Mucosa of stomach (tissue), 1 donor: ENCODE results near the gene SMURF1.

Experiments used
- H3K27me3 ChIP-seq: one replicate; pipeline ENCODE4 v1.7.0; 2013; ENCODE audit warnings: mild to moderate bottlenecking, low read length; ENCODE audit not compliant: control insufficient read depth, insufficient read depth
- H3K36me3 ChIP-seq: one replicate; pipeline ENCODE4 v1.7.0; 2013; ENCODE audit warnings: low read length; ENCODE audit not compliant: control insufficient read depth, insufficient read depth
- H3K4me1 ChIP-seq: one replicate; pipeline ENCODE4 v1.7.0; 2013; ENCODE audit warnings: mild to moderate bottlenecking, low read length; ENCODE audit not compliant: control insufficient read depth, insufficient read depth
- H3K4me3 ChIP-seq: one replicate; pipeline ENCODE4 v1.7.0; 2013; ENCODE audit warnings: low read length
- H3K9ac ChIP-seq: one replicate; pipeline ENCODE4 v1.7.0; 2013; ENCODE audit warnings: mild to moderate bottlenecking, low read length, moderate library complexity
- H3K9me3 ChIP-seq: one replicate; pipeline ENCODE4 v1.7.0; 2013; ENCODE audit warnings: mild to moderate bottlenecking, low read length, moderate library complexity; ENCODE audit not compliant: control insufficient read depth
- donor health status: Pancreatic carcinoma.

The SMURF1 gene

GRCh38 chr7:99010281-99010680, 133.6 kb downstream of the SMURF1 start:
- no peaks in the 10 kb centered on the region for H3K9me3 ChIP-seq
- peaks cover 25% of the 10 kb centered on the region for H3K36me3 ChIP-seq
- no peak overlapping the region for H3K9ac ChIP-seq
- no peaks in the 10 kb centered on the region for H3K4me1 ChIP-seq
- no peak overlapping the region for H3K4me3 ChIP-seq
- no peaks in the 10 kb centered on the region for H3K27me3 ChIP-seq

GRCh38 chr7:99008921-99009530, 134.9 kb downstream of the SMURF1 start:
- H3K4me3 ChIP-seq: no peak overlapping the region
- no peak overlapping the region for H3K9ac ChIP-seq
- H3K9me3 ChIP-seq: no peaks in the 10 kb centered on the region
- no peaks in the 10 kb centered on the region for H3K4me1 ChIP-seq
- H3K36me3 ChIP-seq: peaks cover 25% of the 10 kb centered on the region
- H3K27me3 ChIP-seq: no peaks in the 10 kb centered on the region

- Histone ChIP-seq H3K9me3 (no peaks in the 10 kb centered on the region), H3K36me3 (peaks cover 25% of the 10 kb centered on the region), H3K4me3 (no peak overlapping the region), H3K4me1 (no peaks in the 10 kb centered on the region), H3K27me3 (no peaks in the 10 kb centered on the region), H3K9ac (no peak overlapping the region)
Observed at GRCh38 chr7:99008181-99008631, 135.7 kb downstream of the SMURF1 start.

GRCh38 chr7:99006739-99007424, 137.0 kb downstream of the SMURF1 start:
- no peaks in the 10 kb centered on the region for H3K27me3 ChIP-seq
- no peaks in the 10 kb centered on the region for H3K9me3 ChIP-seq
- peaks cover 17% of the 10 kb centered on the region for H3K36me3 ChIP-seq
- no peaks in the 10 kb centered on the region for H3K4me1 ChIP-seq
- no peak overlapping the region for H3K4me3 ChIP-seq
- no peak overlapping the region for H3K9ac ChIP-seq

- Histone ChIP-seq H3K36me3 (peaks cover 10% of the 10 kb centered on the region), H3K9me3 (no peaks in the 10 kb centered on the region), H3K27me3 (no peaks in the 10 kb centered on the region), H3K4me1 (no peaks in the 10 kb centered on the region), H3K4me3 (no peak overlapping the region), H3K9ac (no peak overlapping the region)
Observed at GRCh38 chr7:99005776-99006175, 138.1 kb downstream of the SMURF1 start.

- Histone ChIP-seq H3K27me3 (no peaks in the 10 kb centered on the region), H3K36me3 (peaks cover 10% of the 10 kb centered on the region), H3K4me3 (no peak overlapping the region)
Observed at GRCh38 chr7:99004781-99005500, 139.0 kb downstream of the SMURF1 start.

GRCh38 chr7:99004216-99004615, 139.7 kb downstream of the SMURF1 start:
- Histone ChIP-seq H3K36me3 (peaks cover 6% of the 10 kb centered on the region), H3K9ac (no peak overlapping the region), H3K4me1 (no peaks in the 10 kb centered on the region), H3K4me3 (no peak overlapping the region), H3K9me3 (no peaks in the 10 kb centered on the region), H3K27me3 (no peaks in the 10 kb centered on the region)

More at GRCh38 chr7:99004781-99005500, 139.0 kb downstream of the SMURF1 start:
- Histone ChIP-seq H3K9ac (no peak overlapping the region), H3K9me3 (no peaks in the 10 kb centered on the region), H3K4me1 (no peaks in the 10 kb centered on the region)

GRCh38 chr7:99003419-99003818, 140.5 kb downstream of the SMURF1 start:
- no peaks in the 10 kb centered on the region for H3K4me1 ChIP-seq
- H3K9me3 ChIP-seq: no peaks in the 10 kb centered on the region
- H3K4me3 ChIP-seq: no peak overlapping the region
- H3K36me3 ChIP-seq: no peaks in the 10 kb centered on the region
- no peak overlapping the region for H3K9ac ChIP-seq
- no peaks in the 10 kb centered on the region for H3K27me3 ChIP-seq

GRCh38 chr7:99002827-99003212, 141.1 kb downstream of the SMURF1 start:
- no peaks in the 10 kb centered on the region for H3K27me3 ChIP-seq
- no peaks in the 10 kb centered on the region for H3K36me3 ChIP-seq
- H3K9ac ChIP-seq: no peak overlapping the region
- H3K9me3 ChIP-seq: no peaks in the 10 kb centered on the region
- no peak overlapping the region for H3K4me3 ChIP-seq
- H3K4me1 ChIP-seq: no peaks in the 10 kb centered on the region

- H3K36me3 ChIP-seq: no peaks in the 10 kb centered on the region
- H3K9me3 ChIP-seq: no peaks in the 10 kb centered on the region
- no peak overlapping the region for H3K9ac ChIP-seq
- no peaks in the 10 kb centered on the region for H3K4me1 ChIP-seq
- H3K4me3 ChIP-seq: no peak overlapping the region
- no peaks in the 10 kb centered on the region for H3K27me3 ChIP-seq
Observed at GRCh38 chr7:99002148-99002826, 141.6 kb downstream of the SMURF1 start.

GRCh38 chr7:99001482-99002147, 142.3 kb downstream of the SMURF1 start:
- H3K36me3 ChIP-seq: no peaks in the 10 kb centered on the region

More at GRCh38 chr7:99001482-99002147, 142.3 kb downstream of the SMURF1 start:
- Histone ChIP-seq H3K9ac (no peak overlapping the region), H3K9me3 (no peaks in the 10 kb centered on the region), H3K4me1 (no peaks in the 10 kb centered on the region), H3K4me3 (no peak overlapping the region), H3K27me3 (no peaks in the 10 kb centered on the region)
